ENCODE measurements around the gene PTPMT1. TPM values are rescaled to one million over a fixed set of nuclear protein-coding genes. Genes with fewer than 3 reads are reported as not detected.

PTPMT1 gene
- total RNA-seq, 2 donors from 2014 or later, result 26.9 to 50.1 TPM

- DNase-seq (ENCODE audit: low spot score), result no peak
- peaks cover 11 to 13% of the 10 kb centered on the region in 2 donors for H3K27me3 ChIP-seq
- peak overlapping the region; percentile 13 to 25 for H3K4me3 ChIP-seq
- peaks cover 0 to 13% of the 10 kb centered on the region in 2 donors for H3K4me1 ChIP-seq
- no peak overlapping the region for H3K27ac ChIP-seq
- peaks cover 11% of the 10 kb centered on the region for H3K36me3 ChIP-seq
- H3K9me3 ChIP-seq, result no peaks in the 10 kb centered on the region
- TF ChIP-seq CTCF (IDR thresholded peaks at IDR 0.05), result no peak
Measured at GRCh38 chr11:47589118-47589517, 23.7 kb downstream of the PTPMT1 start.

GRCh38 chr11:47589584-47589976 is 24.2 kb downstream of the PTPMT1 start:
- no peaks in the 10 kb centered on the region for H3K9me3 ChIP-seq
- H3K36me3 ChIP-seq, result peaks cover 6% of the 10 kb centered on the region
- H3K4me1 ChIP-seq, result peaks cover 0 to 17% of the 10 kb centered on the region in 2 donors
- H3K4me3 ChIP-seq, result peak overlapping the region; percentile 13 to 25
- TF ChIP-seq CTCF (IDR thresholded peaks at IDR 0.05), result no peak
- H3K27ac ChIP-seq, result no peak overlapping the region
- H3K27me3 ChIP-seq, result peaks cover 14 to 16% of the 10 kb centered on the region in 2 donors
- no peak for DNase-seq (ENCODE audit: low spot score)

- no peak for TF ChIP-seq CTCF (IDR thresholded peaks at IDR 0.05)
- Histone ChIP-seq H3K27me3 (peaks cover 14 to 17% of the 10 kb centered on the region in 2 donors), H3K27ac (no peak overlapping the region), H3K36me3 (no peaks in the 10 kb centered on the region), H3K4me3 (peak overlapping the region; percentile 13 to 25), H3K9me3 (no peaks in the 10 kb centered on the region), H3K4me1 (peaks cover 0 to 22% of the 10 kb centered on the region in 2 donors)
- DNase-seq (ENCODE audit: low spot score), result no peak
Measured at GRCh38 chr11:47589977-47590861, 24.8 kb downstream of the PTPMT1 start.

GRCh38 chr11:47591764-47592163 is 26.4 kb downstream of the PTPMT1 start:
- no peaks in the 10 kb centered on the region for H3K9me3 ChIP-seq
- no peak overlapping the region for H3K27ac ChIP-seq
- H3K36me3 ChIP-seq, result no peaks in the 10 kb centered on the region
- TF ChIP-seq CTCF (IDR thresholded peaks at IDR 0.05), result no peak
- no peak for DNase-seq (ENCODE audit: low spot score)
- H3K27me3 ChIP-seq, result peaks cover 14 to 17% of the 10 kb centered on the region in 2 donors
- no peak overlapping the region for H3K4me3 ChIP-seq
- H3K4me1 ChIP-seq, result peaks cover 0 to 18% of the 10 kb centered on the region in 2 donors

GRCh38 chr11:47592251-47592650 is 26.9 kb downstream of the PTPMT1 start:
- H3K36me3 ChIP-seq, result no peaks in the 10 kb centered on the region
- no peak for TF ChIP-seq CTCF (IDR thresholded peaks at IDR 0.05)
- no peak overlapping the region for H3K27ac ChIP-seq
- no peak for DNase-seq (ENCODE audit: low spot score)
- peaks cover 14 to 17% of the 10 kb centered on the region in 2 donors for H3K27me3 ChIP-seq
- no peaks in the 10 kb centered on the region for H3K9me3 ChIP-seq
- no peak overlapping the region for H3K4me3 ChIP-seq
- peaks cover 0 to 18% of the 10 kb centered on the region in 2 donors for H3K4me1 ChIP-seq
